ENCODE data around the gene METRN.

DNA sequence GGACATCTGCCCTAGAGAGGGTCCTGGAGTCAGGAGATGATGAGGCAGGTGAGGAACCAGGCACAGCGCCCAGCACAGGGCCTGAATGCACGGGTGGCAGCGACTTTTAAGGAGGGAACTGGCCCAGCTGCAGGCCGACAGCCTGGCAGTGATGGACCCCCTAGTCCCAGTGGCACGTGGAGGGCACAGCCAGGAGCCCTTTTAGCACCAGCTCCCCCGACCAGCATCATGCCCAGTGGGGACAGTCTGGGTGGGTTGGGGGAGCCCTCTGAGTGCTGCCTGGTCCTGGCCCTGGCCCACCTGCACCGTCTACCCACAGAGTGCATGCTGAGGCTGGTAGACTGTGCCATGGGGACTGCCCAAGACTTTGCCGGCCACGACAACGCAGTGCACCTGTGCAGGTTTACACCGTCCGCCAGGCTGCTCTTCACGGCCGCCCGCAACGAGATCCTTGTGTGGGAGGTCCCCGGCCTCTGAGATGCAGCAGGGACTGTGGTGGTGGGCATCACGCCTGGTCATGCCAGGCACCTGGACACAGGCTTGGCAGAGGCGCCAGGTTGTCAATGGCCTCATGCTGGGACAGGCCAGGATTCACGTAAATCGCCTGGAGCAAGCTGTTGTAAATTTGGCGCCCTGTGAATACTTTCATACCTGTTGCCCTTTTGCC lies 47.7 kb upstream of the METRN start:
- TF ChIP-seq POLR2A (IDR thresholded peaks at IDR 0.05) = no peak
- TF ChIP-seq, protein P1, sequence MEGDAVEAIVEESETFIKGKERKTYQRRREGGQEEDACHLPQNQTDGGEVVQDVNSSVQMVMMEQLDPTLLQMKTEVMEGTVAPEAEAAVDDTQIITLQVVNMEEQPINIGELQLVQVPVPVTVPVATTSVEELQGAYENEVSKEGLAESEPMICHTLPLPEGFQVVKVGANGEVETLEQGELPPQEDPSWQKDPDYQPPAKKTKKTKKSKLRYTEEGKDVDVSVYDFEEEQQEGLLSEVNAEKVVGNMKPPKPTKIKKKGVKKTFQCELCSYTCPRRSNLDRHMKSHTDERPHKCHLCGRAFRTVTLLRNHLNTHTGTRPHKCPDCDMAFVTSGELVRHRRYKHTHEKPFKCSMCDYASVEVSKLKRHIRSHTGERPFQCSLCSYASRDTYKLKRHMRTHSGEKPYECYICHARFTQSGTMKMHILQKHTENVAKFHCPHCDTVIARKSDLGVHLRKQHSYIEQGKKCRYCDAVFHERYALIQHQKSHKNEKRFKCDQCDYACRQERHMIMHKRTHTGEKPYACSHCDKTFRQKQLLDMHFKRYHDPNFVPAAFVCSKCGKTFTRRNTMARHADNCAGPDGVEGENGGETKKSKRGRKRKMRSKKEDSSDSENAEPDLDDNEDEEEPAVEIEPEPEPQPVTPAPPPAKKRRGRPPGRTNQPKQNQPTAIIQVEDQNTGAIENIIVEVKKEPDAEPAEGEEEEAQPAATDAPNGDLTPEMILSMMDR (IDR thresholded peaks at IDR 0.05) = no peak

All from vagina (tissue), 2 donors.